Neural progenitor cell (in vitro differentiated cells): ENCODE measurements around the gene KRT2.

Experiments
- EZH2 ChIP-seq: fragments of 200-600 bp; sonication (generic); IDR thresholded peaks from 2 replicates; pipeline ENCODE4 v1.6.1; 2017; ENCODE audit warnings: antibody characterized with exemption, mild to moderate bottlenecking, moderate library complexity
- TF ChIP-seq, protein P1 (sequence below): fragments of 200-600 bp; sonication (generic); IDR thresholded peaks from 2 replicates; pipeline ENCODE4 v1.5.1; 2017; ENCODE audit warnings: antibody characterized with exemption, mild to moderate bottlenecking

- TF ChIP-seq, protein P1, sequence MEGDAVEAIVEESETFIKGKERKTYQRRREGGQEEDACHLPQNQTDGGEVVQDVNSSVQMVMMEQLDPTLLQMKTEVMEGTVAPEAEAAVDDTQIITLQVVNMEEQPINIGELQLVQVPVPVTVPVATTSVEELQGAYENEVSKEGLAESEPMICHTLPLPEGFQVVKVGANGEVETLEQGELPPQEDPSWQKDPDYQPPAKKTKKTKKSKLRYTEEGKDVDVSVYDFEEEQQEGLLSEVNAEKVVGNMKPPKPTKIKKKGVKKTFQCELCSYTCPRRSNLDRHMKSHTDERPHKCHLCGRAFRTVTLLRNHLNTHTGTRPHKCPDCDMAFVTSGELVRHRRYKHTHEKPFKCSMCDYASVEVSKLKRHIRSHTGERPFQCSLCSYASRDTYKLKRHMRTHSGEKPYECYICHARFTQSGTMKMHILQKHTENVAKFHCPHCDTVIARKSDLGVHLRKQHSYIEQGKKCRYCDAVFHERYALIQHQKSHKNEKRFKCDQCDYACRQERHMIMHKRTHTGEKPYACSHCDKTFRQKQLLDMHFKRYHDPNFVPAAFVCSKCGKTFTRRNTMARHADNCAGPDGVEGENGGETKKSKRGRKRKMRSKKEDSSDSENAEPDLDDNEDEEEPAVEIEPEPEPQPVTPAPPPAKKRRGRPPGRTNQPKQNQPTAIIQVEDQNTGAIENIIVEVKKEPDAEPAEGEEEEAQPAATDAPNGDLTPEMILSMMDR: no peak
- no peak for TF ChIP-seq EZH2
These were observed 31.0 kb upstream of the KRT2 start for GRCh38 chr12:52682938-52683574.
